ENCODE data around the gene CLSTN2. TPM values are rescaled to one million over a fixed set of nuclear protein-coding genes. Genes with fewer than 3 reads are reported as not detected.

Gene CLSTN2
- total RNA-seq, 2 experiments from 2014 or later: 0.08 TPM; not detected in 1

DNA sequence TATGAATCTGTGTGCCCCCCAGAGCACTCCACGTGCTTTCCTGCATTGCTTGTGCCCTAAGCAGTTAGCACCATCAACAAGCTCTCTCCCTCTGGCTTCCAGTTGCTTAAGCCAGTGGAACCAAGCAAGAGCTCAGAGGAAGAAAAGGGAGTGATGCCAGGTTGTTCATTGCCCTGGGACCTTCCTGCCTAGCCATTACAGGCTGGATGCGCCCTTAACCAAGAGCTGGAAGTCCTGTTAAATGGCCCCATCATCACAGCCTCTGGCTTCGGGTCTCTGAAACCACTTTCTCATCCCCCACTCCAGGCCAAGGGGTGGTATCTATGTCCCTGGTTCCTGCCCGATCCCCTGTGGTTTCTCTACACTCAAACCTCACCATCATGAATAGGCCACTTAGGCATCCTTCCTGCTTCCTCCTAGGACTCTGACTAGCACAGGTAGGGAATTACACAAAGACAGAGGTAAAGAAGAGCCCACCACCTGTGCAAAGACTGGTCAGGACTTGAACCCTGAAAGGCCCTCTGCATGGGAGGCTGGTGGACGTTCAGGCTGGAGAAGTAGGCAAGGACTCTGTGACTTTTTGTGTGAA, 433.3 kb downstream of the CLSTN2 start:
- no peaks in the 10 kb centered on the region for H3K36me3 Mint-ChIP-seq
- no peaks in the 10 kb centered on the region for H3K4me1 Mint-ChIP-seq
- no peak overlapping the region for H3K27ac Mint-ChIP-seq
- peaks cover 4% of the 10 kb centered on the region for H3K27me3 Mint-ChIP-seq
- no peak overlapping the region for H3K4me3 Mint-ChIP-seq
- no peak for DNase-seq
- no peaks in the 10 kb centered on the region for H3K9me3 Mint-ChIP-seq

GRCh38 chr3:140370686-140371085, 435.7 kb downstream of the CLSTN2 start:
- no peak overlapping the region for H3K27ac Mint-ChIP-seq
- no peaks in the 10 kb centered on the region for H3K36me3 Mint-ChIP-seq
- H3K27me3 Mint-ChIP-seq: peaks cover 4% of the 10 kb centered on the region
- peaks cover 5% of the 10 kb centered on the region for H3K4me1 Mint-ChIP-seq
- no peaks in the 10 kb centered on the region for H3K9me3 Mint-ChIP-seq
- H3K4me3 Mint-ChIP-seq: no peak overlapping the region
- DNase-seq: no peak

GRCh38 chr3:140373234-140373633, 438.2 kb downstream of the CLSTN2 start:
- peaks cover 4% of the 10 kb centered on the region for H3K27me3 Mint-ChIP-seq
- no peaks in the 10 kb centered on the region for H3K36me3 Mint-ChIP-seq
- no peak overlapping the region for H3K4me3 Mint-ChIP-seq
- DNase-seq: no peak
- no peak overlapping the region for H3K27ac Mint-ChIP-seq
- H3K4me1 Mint-ChIP-seq: peaks cover 5% of the 10 kb centered on the region
- no peaks in the 10 kb centered on the region for H3K9me3 Mint-ChIP-seq

DNA sequence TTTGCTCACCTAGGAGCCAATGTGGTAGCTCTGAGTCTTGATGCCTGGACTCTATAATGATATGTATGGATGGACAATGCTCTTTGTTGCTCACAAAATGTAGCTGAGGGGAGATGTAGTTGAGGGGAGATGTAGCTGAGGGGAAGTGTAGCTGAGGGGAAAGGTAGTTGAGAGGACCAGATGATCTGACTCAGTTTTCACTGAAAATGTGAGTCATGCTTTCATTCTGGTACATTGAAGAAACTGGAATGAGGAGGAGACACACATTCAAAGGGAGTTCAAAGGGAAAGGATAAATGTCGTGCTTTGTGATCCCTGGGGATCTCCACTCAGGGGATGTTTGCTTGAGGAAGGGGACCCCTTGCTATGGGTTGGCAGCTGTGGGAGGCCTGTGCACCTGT, 440.0 kb downstream of the CLSTN2 start:
- H3K4me1 Mint-ChIP-seq: peaks cover 5% of the 10 kb centered on the region
- no peak for DNase-seq
- H3K27me3 Mint-ChIP-seq: peaks cover 8% of the 10 kb centered on the region
- H3K9me3 Mint-ChIP-seq: no peaks in the 10 kb centered on the region
- H3K27ac Mint-ChIP-seq: no peak overlapping the region
- no peak overlapping the region for H3K4me3 Mint-ChIP-seq
- H3K36me3 Mint-ChIP-seq: no peaks in the 10 kb centered on the region

DNA sequence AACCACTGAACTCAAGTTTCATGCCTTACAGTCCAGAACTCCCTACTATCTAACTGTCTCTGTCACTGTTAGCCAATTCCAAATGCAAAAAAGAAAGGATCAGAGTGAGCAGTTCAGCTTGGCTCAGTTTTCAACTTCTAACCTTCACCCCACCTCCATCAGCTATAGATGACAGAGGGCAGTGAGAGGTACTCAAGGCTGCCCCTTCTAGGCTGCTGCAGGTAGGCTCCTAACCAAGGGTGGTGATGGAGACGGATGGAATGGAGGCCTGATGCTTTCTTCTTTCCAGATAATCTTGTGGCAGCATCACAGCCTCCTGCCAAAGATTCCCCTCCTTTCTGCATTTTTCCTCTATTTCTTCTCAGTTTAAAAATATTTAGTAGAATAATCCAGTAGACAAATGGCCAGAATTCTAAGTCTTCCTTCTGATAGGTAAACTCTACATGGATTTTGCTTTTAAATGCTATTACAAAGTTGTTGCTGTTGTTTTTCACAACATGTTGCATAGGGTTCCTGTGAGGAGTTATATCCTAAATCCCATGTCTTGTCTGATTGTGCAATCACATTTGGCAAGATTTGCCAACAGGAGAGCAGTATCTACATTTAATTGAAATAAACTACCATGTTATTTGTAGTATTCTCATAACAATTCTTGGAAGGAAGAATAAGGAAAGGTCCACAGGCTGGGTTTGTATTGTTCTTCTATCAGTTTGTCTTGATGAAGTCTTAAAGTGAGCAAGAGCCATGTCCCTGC, 441.3 kb downstream of the CLSTN2 start:
- H3K9me3 Mint-ChIP-seq: no peaks in the 10 kb centered on the region
- peaks cover 5% of the 10 kb centered on the region for H3K4me1 Mint-ChIP-seq
- no peaks in the 10 kb centered on the region for H3K36me3 Mint-ChIP-seq
- peaks cover 4% of the 10 kb centered on the region for H3K27me3 Mint-ChIP-seq
- no peak for DNase-seq
- no peak overlapping the region for H3K4me3 Mint-ChIP-seq
- H3K27ac Mint-ChIP-seq: no peak overlapping the region

DNA sequence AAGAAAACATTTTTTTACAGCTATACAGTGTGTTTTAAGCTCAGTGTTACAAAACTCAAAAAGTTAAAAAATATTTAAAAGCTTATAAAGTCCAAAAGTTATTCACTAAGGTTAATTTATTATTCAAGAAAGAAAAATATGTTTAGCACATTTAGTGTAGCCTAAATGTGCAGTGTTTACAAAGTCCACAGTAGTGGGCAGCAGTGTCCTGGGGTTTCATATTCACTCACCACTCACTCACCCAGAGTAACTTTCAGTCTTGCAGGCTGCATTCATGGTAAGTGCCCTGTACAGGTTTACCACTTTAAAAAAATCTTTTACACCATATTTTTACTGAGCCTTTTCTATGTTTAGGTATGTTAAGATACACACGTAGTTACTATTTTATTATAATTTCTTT, 442.7 kb downstream of the CLSTN2 start:
- Mint-ChIP-seq H3K4me1 (peaks cover 5% of the 10 kb centered on the region), H3K27me3 (peaks cover 4% of the 10 kb centered on the region), H3K27ac (no peak overlapping the region), H3K9me3 (no peaks in the 10 kb centered on the region), H3K4me3 (no peak overlapping the region), H3K36me3 (no peaks in the 10 kb centered on the region)
- no peak for DNase-seq

GRCh38 chr3:140378571-140379340, 443.8 kb downstream of the CLSTN2 start:
- Mint-ChIP-seq H3K4me1 (peaks cover 5% of the 10 kb centered on the region), H3K27ac (no peak overlapping the region), H3K4me3 (no peak overlapping the region), H3K27me3 (peaks cover 4% of the 10 kb centered on the region), H3K9me3 (no peaks in the 10 kb centered on the region), H3K36me3 (no peaks in the 10 kb centered on the region)
- DNase-seq: no peak

GRCh38 chr3:140384028-140384771, 449.2 kb downstream of the CLSTN2 start:
- H3K9me3 Mint-ChIP-seq: no peaks in the 10 kb centered on the region
- H3K4me1 Mint-ChIP-seq: no peaks in the 10 kb centered on the region
- peaks cover 4% of the 10 kb centered on the region for H3K27me3 Mint-ChIP-seq
- no peak overlapping the region for H3K27ac Mint-ChIP-seq
- H3K36me3 Mint-ChIP-seq: no peaks in the 10 kb centered on the region
- no peak for DNase-seq
- H3K4me3 Mint-ChIP-seq: no peak overlapping the region

- no peak overlapping the region for H3K4me3 Mint-ChIP-seq
- no peaks in the 10 kb centered on the region for H3K27me3 Mint-ChIP-seq
- H3K27ac Mint-ChIP-seq: no peak overlapping the region
- no peaks in the 10 kb centered on the region for H3K36me3 Mint-ChIP-seq
- no peak for DNase-seq
- H3K4me1 Mint-ChIP-seq: no peaks in the 10 kb centered on the region
- H3K9me3 Mint-ChIP-seq: no peaks in the 10 kb centered on the region
These were observed 449.9 kb downstream of the CLSTN2 start for GRCh38 chr3:140384876-140385275.

- no peak overlapping the region for H3K4me3 Mint-ChIP-seq
- no peaks in the 10 kb centered on the region for H3K4me1 Mint-ChIP-seq
- no peaks in the 10 kb centered on the region for H3K36me3 Mint-ChIP-seq
- H3K9me3 Mint-ChIP-seq: no peaks in the 10 kb centered on the region
- no peaks in the 10 kb centered on the region for H3K27me3 Mint-ChIP-seq
- no peak for DNase-seq
- no peak overlapping the region for H3K27ac Mint-ChIP-seq
These were observed 451.5 kb downstream of the CLSTN2 start for GRCh38 chr3:140386357-140387100.

GRCh38 chr3:140387244-140387643, 452.3 kb downstream of the CLSTN2 start:
- Mint-ChIP-seq H3K9me3 (no peaks in the 10 kb centered on the region), H3K27ac (no peak overlapping the region), H3K4me1 (no peaks in the 10 kb centered on the region), H3K36me3 (no peaks in the 10 kb centered on the region), H3K27me3 (no peaks in the 10 kb centered on the region), H3K4me3 (no peak overlapping the region)
- DNase-seq: no peak

- H3K27ac Mint-ChIP-seq: no peak overlapping the region
- no peak overlapping the region for H3K4me3 Mint-ChIP-seq
- no peak for DNase-seq
- no peaks in the 10 kb centered on the region for H3K9me3 Mint-ChIP-seq
- H3K27me3 Mint-ChIP-seq: no peaks in the 10 kb centered on the region
- no peaks in the 10 kb centered on the region for H3K36me3 Mint-ChIP-seq
- H3K4me1 Mint-ChIP-seq: no peaks in the 10 kb centered on the region
These were observed 453.4 kb downstream of the CLSTN2 start for GRCh38 chr3:140388202-140388922.

DNA sequence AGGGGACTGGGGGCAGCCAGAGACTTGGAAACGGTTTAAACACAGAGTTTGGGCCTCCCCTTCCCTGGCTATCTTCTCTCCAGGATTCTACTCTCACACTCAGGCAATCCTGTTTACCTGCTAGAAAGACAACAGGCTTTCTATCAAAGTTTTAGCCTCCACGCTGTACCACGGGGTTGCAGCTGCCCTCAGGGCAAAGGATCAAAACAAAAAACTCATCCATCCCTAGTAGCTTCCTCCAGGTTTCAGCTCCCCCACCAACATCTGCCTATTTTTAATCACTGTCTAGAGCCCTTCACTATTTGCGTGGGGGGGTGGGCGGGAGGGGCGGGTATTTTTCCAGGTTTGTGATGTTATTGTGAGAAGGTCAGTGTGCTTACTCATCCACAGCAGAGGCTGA, 456.1 kb downstream of the CLSTN2 start:
- Mint-ChIP-seq H3K4me3 (no peak overlapping the region), H3K4me1 (no peaks in the 10 kb centered on the region), H3K9me3 (no peaks in the 10 kb centered on the region), H3K27me3 (no peaks in the 10 kb centered on the region), H3K27ac (no peak overlapping the region), H3K36me3 (no peaks in the 10 kb centered on the region)
- no peak for DNase-seq

Data from activated naive CD8-positive, alpha-beta T cell treated with anti-CD3 and anti-CD28 coated beads for 36 hours (primary cell).